OCI-LY7 (cell line): ENCODE results near the gene ADRA2A. TPM values are rescaled to one million over a fixed set of nuclear protein-coding genes. Genes with fewer than 3 reads are reported as not detected.

ENCODE experiments used
- BruUV-seq: library from RNA; stranded (reverse); fragments of 400-500 nt; replicated peaks from 2 replicates; lab custom pipeline; 2021; lab: Mats Ljungman, UMichigan
- CTCF ChIA-PET: fragments of 300-600 bp; sonication (Branson Sonifier 250); formaldehyde crosslinking; loops from one replicate; lab custom pipeline; 2022; ENCODE audit warnings: antibody characterized with exemption; ENCODE audit not compliant: unreplicated experiment; lab: Charles Lee
- POLR2A ChIA-PET: fragments of 300-600 bp; sonication (Branson Sonifier 250); formaldehyde crosslinking; loops from one replicate; lab custom pipeline; 2022; ENCODE audit warnings: antibody characterized with exemption; lab: Charles Lee
- DNase-seq: peaks from one replicate; pipeline ENCODE4 v3.0.0-alpha.2; 2015; ENCODE audit warnings: low spot score
- H2AFZ ChIP-seq: fragments of 200-600 bp; sonication (generic), shearing (Covaris generic); 2 replicates; pipeline ENCODE4 v1.6.1; 2014; ENCODE audit warnings: mild to moderate bottlenecking, antibody characterized with exemption, low read length, moderate library complexity
- H3K27ac ChIP-seq: fragments of 200-600 bp; sonication (generic); 2 replicates; pipeline ENCODE4 v1.5.1; 2014; ENCODE audit warnings: mixed run types, low read depth, mild to moderate bottlenecking, moderate library complexity, low read length, inconsistent platforms; ENCODE audit not compliant: poor library complexity, severe bottlenecking
- H3K36me3 ChIP-seq: fragments of 200-600 bp; sonication (generic); 2 replicates; pipeline ENCODE4 v1.6.1; 2014; ENCODE audit warnings: mild to moderate bottlenecking, antibody characterized with exemption, low read length, moderate library complexity, mixed read lengths; ENCODE audit not compliant: insufficient read depth
- H3K4me1 ChIP-seq: fragments of 200-600 bp; sonication (generic); 2 replicates; pipeline ENCODE4 v1.5.1; 2014; ENCODE audit warnings: mild to moderate bottlenecking, low read length; ENCODE audit not compliant: insufficient read depth, poor library complexity, severe bottlenecking
- H3K4me2 ChIP-seq: fragments of 200-600 bp; sonication (generic); 2 replicates; pipeline ENCODE4 v1.6.1; 2014; ENCODE audit warnings: mild to moderate bottlenecking, low read length
- H3K4me3 ChIP-seq: fragments of 200-600 bp; sonication (generic); 2 replicates; pipeline ENCODE4 v1.5.1; 2014; ENCODE audit warnings: mild to moderate bottlenecking, low read depth, low read length; ENCODE audit not compliant: poor library complexity, severe bottlenecking
- H3K79me2 ChIP-seq: fragments of 200-600 bp; sonication (generic); 2 replicates; pipeline ENCODE4 v1.6.1; 2016; ENCODE audit warnings: low read depth, mild to moderate bottlenecking, low read length, moderate library complexity, mixed read lengths; ENCODE audit not compliant: insufficient read depth
- H3K9me2 ChIP-seq: fragments of 200-600 bp; sonication (generic); 2 replicates; pipeline ENCODE4 v1.6.1; 2016; ENCODE audit warnings: mild to moderate bottlenecking, low read length, mixed read lengths; ENCODE audit not compliant: insufficient read depth
- H3K9me3 ChIP-seq: fragments of 200-600 bp; sonication (generic); 2 replicates; pipeline ENCODE4 v1.6.1; 2014; ENCODE audit warnings: mild to moderate bottlenecking, mixed run types, low read length, mixed read lengths
- H4K20me1 ChIP-seq: fragments of 200-600 bp; sonication (generic); 2 replicates; pipeline ENCODE4 v1.6.1; 2014; ENCODE audit warnings: mild to moderate bottlenecking, antibody characterized with exemption, low read length, moderate library complexity, mixed read lengths; ENCODE audit not compliant: insufficient read depth
- CTCF ChIP-seq: fragments of 200-600 bp; sonication (generic); conservative IDR thresholded peaks from 2 replicates; pipeline ENCODE4 v1.5.1; 2014; ENCODE audit warnings: mild to moderate bottlenecking, antibody characterized with exemption, low read length, moderate library complexity, mixed read lengths
- EZH2phosphoT487 ChIP-seq: fragments of 200-600 bp; sonication (generic); IDR thresholded peaks from 2 replicates; pipeline ENCODE4 v1.6.1; 2018; ENCODE audit warnings: low read depth, borderline replicate concordance, mild to moderate bottlenecking, mixed run types, antibody characterized with exemption, low read length, moderate library complexity, mixed read lengths
- intact Hi-C: fragments of 100-400 bp; cut with micrococcal nuclease; formaldehyde crosslinking; loops from one replicate; pipeline ENCODE4 v1.10.0; 2022; ENCODE audit not compliant: unreplicated experiment
- total RNA-seq, 2 experiments: library from RNA; depleted of rRNA in 1 of 2; stranded (reverse); fragments of >200 nt in 1 of 2; shearing (Covaris generic) in 1 of 2; gene quantifications; 2 replicates each; pipeline ENCODE4 v1.2.3, GENCODE V29; 2014 to 2022

Gene ADRA2A
- total RNA-seq, 2 experiments from 2014 or later, result 0.06 TPM; not detected in 1

- H4K20me1 ChIP-seq, result no peaks in the 10 kb centered on the region
- no peak overlapping the region for H3K4me3 ChIP-seq
- no peak overlapping the region for H2AFZ ChIP-seq
- H3K9me2 ChIP-seq, result no peaks in the 10 kb centered on the region
- intact Hi-C loops, result no loop called here
- no peak overlapping the region for H3K4me2 ChIP-seq
- CTCF ChIA-PET, result no interaction called here
- POLR2A ChIA-PET, result no interaction called here
- no TSS peak for BruUV-seq
- no peaks in the 10 kb centered on the region for H3K4me1 ChIP-seq
- no peak overlapping the region for H3K27ac ChIP-seq
- H3K79me2 ChIP-seq, result no peaks in the 10 kb centered on the region
- TF ChIP-seq CTCF (no peak), EZH2phosphoT487 (no peak)
- H3K9me3 ChIP-seq, result no peaks in the 10 kb centered on the region
- DNase-seq, result no peak
- H3K36me3 ChIP-seq, result no peaks in the 10 kb centered on the region
These were observed 6.6 kb downstream of the ADRA2A start for GRCh38 chr10:111083222-111084095.

GRCh38 chr10:111084366-111085255 lies 7.8 kb downstream of the ADRA2A start:
- H3K36me3 ChIP-seq, result no peaks in the 10 kb centered on the region
- DNase-seq, result no peak
- no peak overlapping the region for H3K27ac ChIP-seq
- TF ChIP-seq CTCF (no peak), EZH2phosphoT487 (no peak)
- no peak overlapping the region for H3K4me3 ChIP-seq
- H4K20me1 ChIP-seq, result no peaks in the 10 kb centered on the region
- no peak overlapping the region for H2AFZ ChIP-seq
- ChIA-PET CTCF (no interaction called here), POLR2A (no interaction called here)
- BruUV-seq, result no TSS peak
- H3K79me2 ChIP-seq, result no peaks in the 10 kb centered on the region
- no peaks in the 10 kb centered on the region for H3K4me1 ChIP-seq
- no peaks in the 10 kb centered on the region for H3K9me3 ChIP-seq
- H3K9me2 ChIP-seq, result no peaks in the 10 kb centered on the region
- intact Hi-C loops, result no loop called here
- H3K4me2 ChIP-seq, result no peak overlapping the region
